Peyer's patch (tissue), 4 donors: ENCODE measurements around the gene IL18R1. TPM values are rescaled to one million over a fixed set of nuclear protein-coding genes. Genes with fewer than 3 reads are reported as not detected.

ENCODE experiments used
- DNase-seq, 3 donors: peaks; one replicate each; pipeline ENCODE4 v3.0.0-alpha.2; 2017 to 2019
- H3K27ac ChIP-seq, 4 donors: fragments of 200-600 bp; sonication (generic); one replicate each; pipeline ENCODE4 v1.5.1; 2016 to 2019
- H3K27me3 ChIP-seq, 2 donors: fragments of 200-600 bp; sonication (generic); one replicate each; pipeline ENCODE4 v1.5.1; 2019
- H3K36me3 ChIP-seq, 3 donors: fragments of 200-600 bp; sonication (generic); one replicate each; pipeline ENCODE4 v1.5.1; 2016 to 2019
- H3K4me1 ChIP-seq, 4 donors: fragments of 200-600 bp; sonication (generic); one replicate each; pipeline ENCODE4 v1.5.1; 2016 to 2019
- H3K4me3 ChIP-seq, 4 donors: fragments of 200-600 bp; sonication (generic); 1 replicate in 3 of 4; 2 replicates in 1 of 4; pipeline ENCODE4 v1.5.1; 2016 to 2019; ENCODE audit warnings: mild to moderate bottlenecking in 1 of 4
- H3K9me3 ChIP-seq, 4 donors: fragments of 200-600 bp; sonication (generic); one replicate each; pipeline ENCODE4 v1.5.1; 2016 to 2019; ENCODE audit warnings: mild to moderate bottlenecking in 1 of 4
- POLR2A ChIP-seq, 2 donors: fragments of 450-650 bp; IDR thresholded peaks; one replicate each; pipeline ENCODE4 v1.5.1; 2017; ENCODE audit warnings: antibody characterized with exemption in 2 of 2, mild to moderate bottlenecking in 2 of 2, moderate library complexity in 2 of 2
- total RNA-seq, 4 donors: library from RNA; depleted of rRNA; stranded (reverse); fragments of >200 nt; gene quantifications; one replicate each; pipeline ENCODE4 v1.1.0, GENCODE V29; 2016
- TF ChIP-seq, protein P1 (sequence below), 6 experiments: fragments of 450-650 bp in 4 of 6; fragments of 200-600 bp in 2 of 6; sonication (generic) in 1 of 6; IDR thresholded peaks; one replicate each; pipeline ENCODE4 v1.5.1; 2017 to 2019; ENCODE audit warnings: antibody characterized with exemption in 6 of 6, mild to moderate bottlenecking in 3 of 6, moderate library complexity in 1 of 6

IL18R1 gene
- total RNA-seq, 4 donors from 2014 or later = 3.6 to 20.6 (median 12.9) TPM

DNA sequence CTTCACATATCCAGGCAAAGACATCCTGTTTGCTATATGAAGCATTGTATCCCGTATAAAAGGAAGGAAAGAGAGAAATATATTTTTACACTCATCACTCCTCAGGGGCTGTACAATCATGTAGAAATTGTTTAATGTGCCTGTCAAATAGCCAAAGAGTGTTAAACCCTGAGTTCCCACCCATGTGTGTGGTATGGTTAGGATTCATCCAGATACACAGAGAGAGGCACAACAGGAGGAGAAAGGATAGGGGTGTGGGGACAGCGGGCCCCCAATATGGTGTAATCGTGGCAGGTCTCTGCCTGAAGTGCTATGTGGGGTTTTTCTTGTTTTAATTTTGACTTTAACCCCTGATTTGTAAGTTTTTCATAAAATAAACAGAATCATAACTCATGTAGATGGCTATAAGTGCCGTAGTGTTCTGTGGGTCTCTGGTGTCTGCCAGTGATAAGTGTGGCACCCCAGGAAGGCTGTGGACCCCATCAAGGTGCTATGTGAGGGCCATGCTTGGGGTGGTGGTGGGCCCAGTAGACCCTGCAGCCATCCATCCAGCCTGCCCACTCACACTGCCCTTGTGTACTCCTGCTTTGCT lies 10.2 kb upstream of the IL18R1 start:
- DNase-seq = no peak
- H3K9me3 ChIP-seq = no peaks in the 10 kb centered on the region
- H3K4me3 ChIP-seq = no peak overlapping the region
- no peaks in the 10 kb centered on the region for H3K36me3 ChIP-seq
- H3K27ac ChIP-seq = no peak overlapping the region
- TF ChIP-seq POLR2A (IDR thresholded peaks at IDR 0.05) = no peak
- TF ChIP-seq, protein P1, sequence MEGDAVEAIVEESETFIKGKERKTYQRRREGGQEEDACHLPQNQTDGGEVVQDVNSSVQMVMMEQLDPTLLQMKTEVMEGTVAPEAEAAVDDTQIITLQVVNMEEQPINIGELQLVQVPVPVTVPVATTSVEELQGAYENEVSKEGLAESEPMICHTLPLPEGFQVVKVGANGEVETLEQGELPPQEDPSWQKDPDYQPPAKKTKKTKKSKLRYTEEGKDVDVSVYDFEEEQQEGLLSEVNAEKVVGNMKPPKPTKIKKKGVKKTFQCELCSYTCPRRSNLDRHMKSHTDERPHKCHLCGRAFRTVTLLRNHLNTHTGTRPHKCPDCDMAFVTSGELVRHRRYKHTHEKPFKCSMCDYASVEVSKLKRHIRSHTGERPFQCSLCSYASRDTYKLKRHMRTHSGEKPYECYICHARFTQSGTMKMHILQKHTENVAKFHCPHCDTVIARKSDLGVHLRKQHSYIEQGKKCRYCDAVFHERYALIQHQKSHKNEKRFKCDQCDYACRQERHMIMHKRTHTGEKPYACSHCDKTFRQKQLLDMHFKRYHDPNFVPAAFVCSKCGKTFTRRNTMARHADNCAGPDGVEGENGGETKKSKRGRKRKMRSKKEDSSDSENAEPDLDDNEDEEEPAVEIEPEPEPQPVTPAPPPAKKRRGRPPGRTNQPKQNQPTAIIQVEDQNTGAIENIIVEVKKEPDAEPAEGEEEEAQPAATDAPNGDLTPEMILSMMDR (IDR thresholded peaks at IDR 0.05) = no peak
- no peaks in the 10 kb centered on the region for H3K27me3 ChIP-seq
- H3K4me1 ChIP-seq = no peaks in the 10 kb centered on the region

DNA sequence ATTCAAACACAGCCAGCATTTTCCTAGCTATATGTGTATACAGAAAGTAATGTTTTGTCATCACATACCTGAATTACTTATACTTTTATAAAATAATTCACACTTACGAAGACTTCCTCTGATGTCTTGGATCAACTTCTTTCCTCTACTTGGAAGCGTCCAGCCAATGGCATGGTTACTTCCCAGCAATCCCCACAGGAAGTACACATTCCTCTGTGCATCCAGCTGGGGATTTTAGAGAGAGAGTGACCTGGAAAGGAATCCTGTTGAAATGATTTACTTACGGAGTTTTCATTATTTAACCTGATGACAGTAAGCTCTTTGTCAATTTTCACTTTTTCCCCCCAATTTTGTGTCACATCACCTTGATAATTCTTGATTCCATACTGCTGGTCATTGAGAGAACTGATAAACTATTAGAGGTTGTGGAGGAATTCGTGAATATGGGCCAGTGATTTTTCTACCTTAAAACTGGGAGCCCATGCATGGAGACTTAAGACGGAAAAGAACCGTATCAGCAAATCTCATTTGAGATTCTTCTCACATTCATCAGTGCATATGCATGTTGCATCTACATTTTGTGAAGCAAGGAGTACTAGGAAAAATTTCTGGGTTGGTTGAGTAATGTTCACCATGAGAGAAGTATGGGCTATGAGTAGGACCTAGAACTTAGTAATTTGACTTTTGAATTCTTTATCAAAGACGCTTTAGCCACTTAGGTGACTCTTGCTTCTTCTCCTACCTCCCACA lies 9.0 kb upstream of the IL18R1 start:
- Histone ChIP-seq H3K9me3 (no peaks in the 10 kb centered on the region), H3K4me1 (no peaks in the 10 kb centered on the region), H3K27ac (no peak overlapping the region), H3K4me3 (no peak overlapping the region), H3K27me3 (no peaks in the 10 kb centered on the region), H3K36me3 (no peaks in the 10 kb centered on the region)
- DNase-seq = no peak
- TF ChIP-seq, protein P1 (IDR thresholded peaks at IDR 0.05) = no peak
- no peak for TF ChIP-seq POLR2A (IDR thresholded peaks at IDR 0.05)

DNA sequence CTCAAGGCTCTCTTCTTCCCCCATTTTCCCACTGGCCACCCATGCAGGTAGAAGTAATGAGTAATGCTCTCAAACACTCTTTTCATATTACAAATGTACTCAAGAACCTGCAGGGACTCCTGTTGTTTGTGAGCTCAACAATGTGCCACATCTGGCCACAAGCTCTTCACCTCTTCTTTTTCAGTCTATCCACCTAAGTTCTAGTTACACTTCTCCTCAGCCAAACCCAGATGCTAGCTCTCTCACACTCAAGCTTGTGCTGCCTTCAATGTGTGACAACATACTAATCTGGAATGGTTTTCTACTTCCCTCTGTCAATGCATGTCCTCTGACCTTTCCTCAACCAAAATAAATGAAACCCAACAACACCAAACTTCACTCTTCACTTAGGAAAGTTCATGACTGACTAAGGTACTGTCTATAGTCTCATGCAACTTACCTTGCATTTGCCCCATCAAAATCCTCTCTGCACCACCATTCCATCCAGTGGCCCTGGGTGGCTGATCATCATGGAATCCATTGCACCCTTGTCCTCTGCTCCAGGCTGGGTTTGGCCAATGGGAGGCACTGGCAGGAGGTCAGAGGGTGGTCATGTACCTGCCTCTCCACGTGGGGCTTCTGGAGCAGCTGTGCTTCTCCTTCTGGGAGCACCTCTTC lies 5.3 kb upstream of the IL18R1 start:
- Histone ChIP-seq H3K27me3 (no peaks in the 10 kb centered on the region), H3K36me3 (no peaks in the 10 kb centered on the region), H3K9me3 (no peaks in the 10 kb centered on the region), H3K4me3 (no peak overlapping the region), H3K4me1 (peaks cover 0 to 2% (median 0%) of the 10 kb centered on the region in 4 donors), H3K27ac (no peak overlapping the region)
- TF ChIP-seq, protein P1 (IDR thresholded peaks at IDR 0.05) = no peak
- no peak for TF ChIP-seq POLR2A (IDR thresholded peaks at IDR 0.05)
- no peak for DNase-seq

DNA sequence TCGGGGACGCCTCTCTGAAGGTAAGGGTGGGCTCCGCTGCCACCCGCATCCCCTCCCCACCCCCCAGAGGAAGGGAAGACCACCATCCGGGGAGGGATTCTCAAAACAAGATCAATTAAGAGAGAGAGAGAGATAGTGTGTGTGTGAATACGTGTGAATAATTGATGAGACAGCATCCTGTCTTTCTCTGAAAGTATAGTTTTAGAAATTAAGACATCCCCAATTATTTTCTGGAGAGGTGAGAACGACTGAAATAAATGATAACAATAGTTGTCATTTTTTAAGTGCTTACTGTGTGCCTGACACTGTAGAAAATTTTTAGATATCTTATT lies 751 bp downstream of the IL18R1 start:
- peak overlapping the region; percentile 72 to 82 (median 78) for H3K27ac ChIP-seq
- no peaks in the 10 kb centered on the region for H3K36me3 ChIP-seq
- H3K9me3 ChIP-seq = no peaks in the 10 kb centered on the region
- H3K27me3 ChIP-seq = no peaks in the 10 kb centered on the region
- no peak for TF ChIP-seq POLR2A (IDR thresholded peaks at IDR 0.05)
- TF ChIP-seq, protein P1 (IDR thresholded peaks at IDR 0.05) = no peak
- no peak for DNase-seq
- peak overlapping the region; percentile 53 to 84 (median 76) for H3K4me3 ChIP-seq
- peaks cover 0 to 5% (median 0%) of the 10 kb centered on the region in 4 donors for H3K4me1 ChIP-seq

DNA sequence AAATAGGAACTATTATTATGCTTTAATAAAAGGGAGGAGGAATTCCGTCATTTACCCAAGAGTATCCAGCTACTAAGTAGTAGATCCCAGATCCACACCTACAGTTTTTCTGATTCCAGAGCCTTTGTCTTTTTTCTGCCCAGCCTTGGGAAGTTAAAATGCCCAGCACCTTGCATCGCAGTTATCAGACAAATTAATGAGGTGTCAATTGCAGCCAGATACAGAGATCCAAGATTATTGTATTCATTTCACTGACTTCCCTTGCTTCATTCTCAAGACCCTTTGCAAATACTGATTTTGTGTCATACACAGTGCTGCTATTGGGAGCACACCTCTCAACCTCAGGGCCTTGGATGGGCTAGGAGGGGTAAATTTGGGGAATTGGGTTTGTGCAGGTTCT lies 1.1 kb downstream of the IL18R1 start:
- peaks cover 0 to 5% (median 0%) of the 10 kb centered on the region in 4 donors for H3K4me1 ChIP-seq
- peak overlapping the region; percentile 39 to 82 (median 74) for H3K27ac ChIP-seq
- no peak for DNase-seq
- H3K4me3 ChIP-seq = peak overlapping the region in 3 of 4 donors; percentile 69 to 84 (median 83)
- no peaks in the 10 kb centered on the region for H3K27me3 ChIP-seq
- TF ChIP-seq, protein P1 (IDR thresholded peaks at IDR 0.05) = no peak
- no peak for TF ChIP-seq POLR2A (IDR thresholded peaks at IDR 0.05)
- no peaks in the 10 kb centered on the region for H3K9me3 ChIP-seq
- H3K36me3 ChIP-seq = no peaks in the 10 kb centered on the region
